Measurements from ENCODE around the gene RNASET2. TPM values are rescaled to one million over a fixed set of nuclear protein-coding genes. Genes with fewer than 3 reads are reported as not detected.
A peak's percentile ranks its signal among the peaks of the same experiment; 100 is the strongest.

Gene RNASET2
- total and polyA plus RNA-seq, 2 of the 13 experiments (the other 11 are each of a cell fraction or from before 2014, with no cell fraction given) = 44.6 to 597 TPM

GRCh38 chr6:166999145-166999883 lies 43.0 kb upstream of the RNASET2 start, which contains the start of gene CEP43 (continued):
- peak; percentile 12; the same call in 1 of the 2 replicates for TF ChIP-seq ZBTB43 (CRISPR knock-in tag; conservative IDR thresholded peaks at IDR 0.05)
- no peak for TF ChIP-seq TCF12 (IDR thresholded peaks at IDR 0.05)
- TF ChIP-seq TCF12 (CRISPR knock-in tag; IDR thresholded peaks at IDR 0.05) = peak; percentile 64; the same call in 1 of the 2 replicates
- TF ChIP-seq CHD4 (IDR thresholded peaks at IDR 0.05; ENCODE audit: borderline replicate concordance, low read length) = peak; percentile 30; the same call in 1 of the 2 replicates
- TF ChIP-seq MTERF4 (CRISPR knock-in tag; IDR thresholded peaks at IDR 0.05) = no peak; the same call in 1 of the 2 replicates
- peak; percentile 57; the same call in 1 of the 2 replicates for TF ChIP-seq NR2C2 (CRISPR knock-in tag; IDR thresholded peaks at IDR 0.05; ENCODE audit: borderline replicate concordance)
- peak; percentile 63; the same call in 1 of the 2 replicates for TF ChIP-seq ZNF224 (CRISPR knock-in tag; IDR thresholded peaks at IDR 0.05)
- TF ChIP-seq EP300 (IDR thresholded peaks at IDR 0.05; ENCODE audit: low read depth in 2 of 2, low read length in 2 of 2) = peak in 1 of 2 experiments; percentile 25; a peak in 1 of 4 replicates
- TF ChIP-seq EP300 (CRISPR knock-in tag; IDR thresholded peaks at IDR 0.05; ENCODE audit: borderline replicate concordance) = peak; percentile 46; the same call in 1 of the 2 replicates
- peak; percentile 73 for TF ChIP-seq ARHGAP35 (CRISPR knock-in tag; IDR thresholded peaks at IDR 0.05; ENCODE audit: borderline replicate concordance)
- no peak for TF ChIP-seq ZNF782 (CRISPR knock-in tag; IDR thresholded peaks at IDR 0.05; ENCODE audit: borderline replicate concordance)
- peak; percentile 88 for TF ChIP-seq ZGPAT (CRISPR knock-in tag; IDR thresholded peaks at IDR 0.05)
- no peak for TF ChIP-seq ELF4 (CRISPR knock-in tag; IDR thresholded peaks at IDR 0.05; ENCODE audit: borderline replicate concordance)
- peak; percentile 60; the same call in 1 of the 2 replicates for TF ChIP-seq ZNF614 (CRISPR knock-in tag; IDR thresholded peaks at IDR 0.05; ENCODE audit: borderline replicate concordance)
- 0 out of 2 replicates have a peak, but pooled peaks have one; percentile 19 for TF ChIP-seq ZNF142 (CRISPR knock-in tag; IDR thresholded peaks at IDR 0.05)
- peak; percentile 80 for TF ChIP-seq TARDBP (CRISPR knock-in tag; IDR thresholded peaks at IDR 0.05)
- TF ChIP-seq JUNB (CRISPR knock-in tag; IDR thresholded peaks at IDR 0.05; ENCODE audit: borderline replicate concordance) = no peak

All from HepG2 (cell line).